ENCODE data around the gene ALDH4A1. TPM values are rescaled to one million over a fixed set of nuclear protein-coding genes. Genes with fewer than 3 reads are reported as not detected.

The ALDH4A1 gene
- total RNA-seq, 2 experiments from 2014 or later = 4.4 to 5.8 TPM

- ATAC-seq = no peak
- ChIA-PET POLR2A (no interaction called here), CTCF (interaction anchor here (0.6 kb wide), 2 partner anchors 30 to 550 kb away, joined by 3 to 4 read pairs; no protein-coding TSS in a partner anchor)
- Mint-ChIP-seq H3K4me3 (no peak overlapping the region), H3K9me3 (ENCODE audit: low read depth) (no peaks in the 10 kb centered on the region), H3K4me1 (peaks cover 73% of the 10 kb centered on the region), H3K27ac (no peak overlapping the region), H3K36me3 (ENCODE audit: low read depth) (peaks cover 4% of the 10 kb centered on the region), H3K27me3 (no peaks in the 10 kb centered on the region)
- intact Hi-C loops (cut with DNase I, micrococcal nuclease) = no loop called here
- DNase-seq = no peak
These were observed 36.3 kb upstream of the ALDH4A1 start for GRCh38 chr1:18938707-18939070.

- no peak overlapping the region for H3K4me3 Mint-ChIP-seq
- H3K9me3 Mint-ChIP-seq (ENCODE audit: low read depth) = no peaks in the 10 kb centered on the region
- peaks cover 2% of the 10 kb centered on the region for H3K36me3 Mint-ChIP-seq (ENCODE audit: low read depth)
- H3K27ac Mint-ChIP-seq = no peak overlapping the region
- no peak for DNase-seq
- no peak for ATAC-seq
- ChIA-PET POLR2A (interaction anchor here (1.3 kb wide), 1 partner anchor 11 kb away, joined by 5 read pairs; no protein-coding TSS in a partner anchor), CTCF (interaction anchor here (0.6 to 1.3 kb wide), 2 partner anchors 17 to 550 kb away, joined by 3 to 4 read pairs; no protein-coding TSS in a partner anchor)
- intact Hi-C loops (cut with DNase I, micrococcal nuclease) = no loop called here
- H3K27me3 Mint-ChIP-seq = no peaks in the 10 kb centered on the region
- H3K4me1 Mint-ChIP-seq = peaks cover 71% of the 10 kb centered on the region
These were observed 35.8 kb upstream of the ALDH4A1 start for GRCh38 chr1:18938008-18938706.

GRCh38 chr1:18937539-18937938 is 35.2 kb upstream of the ALDH4A1 start:
- intact Hi-C loops (cut with DNase I, micrococcal nuclease) = no loop called here
- Mint-ChIP-seq H3K9me3 (ENCODE audit: low read depth) (no peaks in the 10 kb centered on the region), H3K27ac (no peak overlapping the region), H3K4me1 (peaks cover 77% of the 10 kb centered on the region), H3K36me3 (ENCODE audit: low read depth) (peaks cover 3% of the 10 kb centered on the region), H3K4me3 (no peak overlapping the region), H3K27me3 (no peaks in the 10 kb centered on the region)
- ChIA-PET POLR2A (interaction anchor here (1.3 kb wide), 1 partner anchor 10 kb away, joined by 5 read pairs; no protein-coding TSS in a partner anchor), CTCF (interaction anchor here (1.3 kb wide), 1 partner anchor 16 kb away, joined by 3 read pairs; no protein-coding TSS in a partner anchor)
- ATAC-seq (no peak), DNase-seq (no peak)

- Mint-ChIP-seq H3K36me3 (ENCODE audit: low read depth) (peaks cover 3% of the 10 kb centered on the region), H3K4me3 (no peak overlapping the region), H3K27me3 (no peaks in the 10 kb centered on the region), H3K4me1 (peaks cover 78% of the 10 kb centered on the region), H3K9me3 (ENCODE audit: low read depth) (no peaks in the 10 kb centered on the region), H3K27ac (peak overlapping the region; percentile 43)
- ChIA-PET POLR2A (interaction anchor here (0.6 to 1.3 kb wide), 3 partner anchors 8 to 74 kb away, joined by 3 to 5 read pairs (median 5); no protein-coding TSS in a partner anchor), CTCF (interaction anchor here (1.3 kb wide), 1 partner anchor 15 kb away, joined by 3 read pairs; no protein-coding TSS in a partner anchor)
- DNase-seq (no peak), ATAC-seq (no peak)
- intact Hi-C loops (cut with DNase I, micrococcal nuclease) = no loop called here
These were observed 34.6 kb upstream of the ALDH4A1 start for GRCh38 chr1:18936814-18937481.

GRCh38 chr1:18936471-18936813 is 34.1 kb upstream of the ALDH4A1 start:
- H3K4me1 Mint-ChIP-seq = peaks cover 78% of the 10 kb centered on the region
- ATAC-seq (no peak), DNase-seq (no peak)
- peak overlapping the region; percentile 43 for H3K27ac Mint-ChIP-seq
- POLR2A ChIA-PET = interaction anchor here (0.6 to 1.3 kb wide), 2 partner anchors 9 kb away, joined by 3 to 5 read pairs; no protein-coding TSS in a partner anchor
- H3K27me3 Mint-ChIP-seq = no peaks in the 10 kb centered on the region
- H3K36me3 Mint-ChIP-seq (ENCODE audit: low read depth) = peaks cover 3% of the 10 kb centered on the region
- no peak overlapping the region for H3K4me3 Mint-ChIP-seq
- intact Hi-C loops (cut with DNase I, micrococcal nuclease) = no loop called here
- CTCF ChIA-PET = interaction anchor here (0.6 kb wide), 1 partner anchor 26 kb away, joined by 3 read pairs; no protein-coding TSS in a partner anchor
- no peaks in the 10 kb centered on the region for H3K9me3 Mint-ChIP-seq (ENCODE audit: low read depth)

- intact Hi-C loops (cut with DNase I, micrococcal nuclease) = no loop called here
- H3K4me3 Mint-ChIP-seq = no peak overlapping the region
- ChIA-PET CTCF (no interaction called here), POLR2A (interaction anchor here (0.9 kb wide), 1 partner anchor 7 kb away, joined by 11 read pairs; no protein-coding TSS in a partner anchor)
- DNase-seq (peak; percentile 41), ATAC-seq (peak; percentile 45)
- no peaks in the 10 kb centered on the region for H3K9me3 Mint-ChIP-seq (ENCODE audit: low read depth)
- H3K36me3 Mint-ChIP-seq (ENCODE audit: low read depth) = peaks cover 3% of the 10 kb centered on the region
- peak overlapping the region; percentile 72 for H3K27ac Mint-ChIP-seq
- no peaks in the 10 kb centered on the region for H3K27me3 Mint-ChIP-seq
- peaks cover 78% of the 10 kb centered on the region for H3K4me1 Mint-ChIP-seq
These were observed 32.0 kb upstream of the ALDH4A1 start for GRCh38 chr1:18934205-18935000.

- Mint-ChIP-seq H3K27me3 (no peaks in the 10 kb centered on the region), H3K27ac (peak overlapping the region; percentile 43), H3K4me3 (no peak overlapping the region), H3K4me1 (peaks cover 87% of the 10 kb centered on the region), H3K9me3 (ENCODE audit: low read depth) (no peaks in the 10 kb centered on the region), H3K36me3 (ENCODE audit: low read depth) (peaks cover 3% of the 10 kb centered on the region)
- ChIA-PET CTCF (interaction anchor here (0.7 to 1.1 kb wide), 2 partner anchors 14 to 16 kb away, joined by 3 read pairs; no protein-coding TSS in a partner anchor), POLR2A (interaction anchor here (1.0 kb wide), 1 partner anchor 24 kb away, joined by 4 read pairs; the partner anchor contains the start of gene IFFO2)
- intact Hi-C loops (cut with DNase I, micrococcal nuclease) = no loop called here
- no peak for ATAC-seq
- DNase-seq = no peak
These were observed 30.5 kb upstream of the ALDH4A1 start for GRCh38 chr1:18932879-18933278.

- peaks cover 3% of the 10 kb centered on the region for H3K36me3 Mint-ChIP-seq (ENCODE audit: low read depth)
- ATAC-seq (peak; percentile 20), DNase-seq (no peak)
- CTCF ChIA-PET = interaction anchor here (0.6 to 1.1 kb wide), 4 partner anchors 11 to 80 kb away, joined by 3 to 4 read pairs (median 3); partner anchors contain the start of gene ALDH4A1
- H3K9me3 Mint-ChIP-seq (ENCODE audit: low read depth) = no peaks in the 10 kb centered on the region
- no peak overlapping the region for H3K4me3 Mint-ChIP-seq
- POLR2A ChIA-PET = interaction anchor here (0.7 to 1.0 kb wide), 2 partner anchors 23 to 24 kb away, joined by 3 to 4 read pairs; partner anchors contain the start of gene IFFO2
- H3K27ac Mint-ChIP-seq = peak overlapping the region; percentile 43
- peaks cover 90% of the 10 kb centered on the region for H3K4me1 Mint-ChIP-seq
- no peaks in the 10 kb centered on the region for H3K27me3 Mint-ChIP-seq
- intact Hi-C loops (cut with DNase I, micrococcal nuclease) = no loop called here
These were observed 30.0 kb upstream of the ALDH4A1 start for GRCh38 chr1:18932387-18932786.

GRCh38 chr1:18931730-18932129 is 29.4 kb upstream of the ALDH4A1 start:
- Mint-ChIP-seq H3K9me3 (ENCODE audit: low read depth) (no peaks in the 10 kb centered on the region), H3K27me3 (no peaks in the 10 kb centered on the region), H3K27ac (peak overlapping the region; percentile 67), H3K36me3 (ENCODE audit: low read depth) (peaks cover 3% of the 10 kb centered on the region), H3K4me1 (peaks cover 89% of the 10 kb centered on the region), H3K4me3 (no peak overlapping the region)
- POLR2A ChIA-PET = interaction anchor here (0.7 to 1.0 kb wide), 2 partner anchors 24 to 25 kb away, joined by 3 to 4 read pairs; partner anchors contain the start of gene IFFO2
- intact Hi-C loops (cut with DNase I, micrococcal nuclease) = no loop called here
- ATAC-seq (no peak), DNase-seq (no peak)
- CTCF ChIA-PET = interaction anchor here (0.6 kb wide), 2 partner anchors 12 to 29 kb away, joined by 3 to 4 read pairs; partner anchors contain the start of gene ALDH4A1

- no peaks in the 10 kb centered on the region for H3K27me3 Mint-ChIP-seq
- ChIA-PET CTCF (interaction anchor here (1.5 to 7.7 kb wide), 3 partner anchors 9 to 22 kb away, joined by 4 to 66 read pairs (median 26); no protein-coding TSS in a partner anchor), POLR2A (interaction anchor here (1.2 kb wide), 1 partner anchor 22 kb away, joined by 3 read pairs; no protein-coding TSS in a partner anchor)
- H3K4me1 Mint-ChIP-seq = peaks cover 89% of the 10 kb centered on the region
- no peak for ATAC-seq
- DNase-seq = no peak
- H3K36me3 Mint-ChIP-seq (ENCODE audit: low read depth) = peaks cover 10% of the 10 kb centered on the region
- H3K9me3 Mint-ChIP-seq (ENCODE audit: low read depth) = peaks cover 2% of the 10 kb centered on the region
- H3K27ac Mint-ChIP-seq = peak overlapping the region; percentile 82
- intact Hi-C loops (cut with DNase I, micrococcal nuclease) = loop anchor here in 1 of 2 experiments (10.0 kb wide), 1 partner anchor 1495 kb away; the partner anchor contains the start of gene RCC2
- no peak overlapping the region for H3K4me3 Mint-ChIP-seq
These were observed 27.3 kb upstream of the ALDH4A1 start for GRCh38 chr1:18929686-18930085.
